Measurements from ENCODE around the gene RNASEL.
A peak's percentile ranks its signal among the peaks of the same experiment; 100 is the strongest.
"Not testable (repeated sequence)": the region's sequence is repeated elsewhere in the genome, so short reads cannot be mapped to it uniquely, and the experiment has no call there.

Gene RNASEL, protein sequence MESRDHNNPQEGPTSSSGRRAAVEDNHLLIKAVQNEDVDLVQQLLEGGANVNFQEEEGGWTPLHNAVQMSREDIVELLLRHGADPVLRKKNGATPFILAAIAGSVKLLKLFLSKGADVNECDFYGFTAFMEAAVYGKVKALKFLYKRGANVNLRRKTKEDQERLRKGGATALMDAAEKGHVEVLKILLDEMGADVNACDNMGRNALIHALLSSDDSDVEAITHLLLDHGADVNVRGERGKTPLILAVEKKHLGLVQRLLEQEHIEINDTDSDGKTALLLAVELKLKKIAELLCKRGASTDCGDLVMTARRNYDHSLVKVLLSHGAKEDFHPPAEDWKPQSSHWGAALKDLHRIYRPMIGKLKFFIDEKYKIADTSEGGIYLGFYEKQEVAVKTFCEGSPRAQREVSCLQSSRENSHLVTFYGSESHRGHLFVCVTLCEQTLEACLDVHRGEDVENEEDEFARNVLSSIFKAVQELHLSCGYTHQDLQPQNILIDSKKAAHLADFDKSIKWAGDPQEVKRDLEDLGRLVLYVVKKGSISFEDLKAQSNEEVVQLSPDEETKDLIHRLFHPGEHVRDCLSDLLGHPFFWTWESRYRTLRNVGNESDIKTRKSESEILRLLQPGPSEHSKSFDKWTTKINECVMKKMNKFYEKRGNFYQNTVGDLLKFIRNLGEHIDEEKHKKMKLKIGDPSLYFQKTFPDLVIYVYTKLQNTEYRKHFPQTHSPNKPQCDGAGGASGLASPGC

DNA sequence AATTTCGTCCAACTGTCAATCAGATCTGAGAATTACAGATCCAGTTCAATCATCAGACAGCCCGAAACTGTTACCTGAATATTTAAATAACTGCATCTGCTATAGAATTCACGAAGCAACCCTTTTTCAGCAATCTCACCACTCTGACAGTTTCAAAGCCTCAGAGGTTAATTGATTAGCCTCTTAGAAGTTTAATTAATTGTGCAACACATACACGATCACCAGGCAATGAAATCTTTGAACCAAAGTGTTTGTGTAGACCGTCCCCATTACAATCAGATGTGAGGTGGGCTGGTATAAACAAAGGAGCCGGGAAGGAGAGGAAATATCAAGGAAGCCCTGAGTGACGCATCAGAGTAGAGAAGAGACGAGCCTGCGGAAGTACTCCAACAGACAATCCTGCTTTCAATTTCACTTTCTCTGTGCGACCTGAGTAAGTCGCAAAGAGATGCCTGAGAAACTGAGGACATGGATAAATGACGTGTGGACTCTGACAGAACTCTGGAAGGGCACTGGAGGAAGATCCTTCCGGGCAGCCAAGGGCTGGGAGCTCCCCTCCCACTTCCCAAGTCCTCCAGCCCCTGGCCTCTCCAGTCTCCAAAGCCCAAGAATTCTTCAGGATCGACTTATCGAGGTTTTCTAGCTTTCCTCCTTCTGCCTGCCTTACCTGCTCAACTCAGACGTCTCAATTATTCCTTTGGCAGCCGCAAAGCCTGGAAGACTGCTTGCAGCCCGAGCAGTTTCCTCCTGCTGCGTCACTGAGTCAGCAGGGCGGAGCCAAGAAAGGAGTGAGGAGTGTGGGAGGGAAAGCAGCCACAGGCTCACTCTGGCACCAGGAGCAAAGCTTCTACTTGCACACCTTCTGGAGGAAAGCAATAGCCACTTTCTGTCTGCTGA is at the start of gene RNASEL:
Gene RNASEL, minus strand, starts transcription at position 757 of the 897 bp plus-strand sequence. CDS start 2,450 bp downstream, outside the sequence.
- DNase-seq (ENCODE audit: low spot score in 2 of 2) = peak in 1 of 2 donors; percentile 36
- no peaks in the 10 kb centered on the region for H3K9me3 Mint-ChIP-seq
- peak within 1 kb of the TSS; percentile 100 for H3K27ac Mint-ChIP-seq (ENCODE audit: low read depth)
- H3K36me3 Mint-ChIP-seq (ENCODE audit: insufficient read depth) = peaks cover 19% of the 10 kb centered on the region
- peak; percentile 87 for ATAC-seq (replicated peaks; ENCODE audit: extremely low read depth, poor library complexity, severe bottlenecking)
- peaks cover 49% of the 10 kb centered on the region for H3K4me1 Mint-ChIP-seq
- H3K4me3 Mint-ChIP-seq = peak within 1 kb of the TSS; percentile 100
- H3K27me3 Mint-ChIP-seq = no peaks in the 10 kb centered on the region

DNA sequence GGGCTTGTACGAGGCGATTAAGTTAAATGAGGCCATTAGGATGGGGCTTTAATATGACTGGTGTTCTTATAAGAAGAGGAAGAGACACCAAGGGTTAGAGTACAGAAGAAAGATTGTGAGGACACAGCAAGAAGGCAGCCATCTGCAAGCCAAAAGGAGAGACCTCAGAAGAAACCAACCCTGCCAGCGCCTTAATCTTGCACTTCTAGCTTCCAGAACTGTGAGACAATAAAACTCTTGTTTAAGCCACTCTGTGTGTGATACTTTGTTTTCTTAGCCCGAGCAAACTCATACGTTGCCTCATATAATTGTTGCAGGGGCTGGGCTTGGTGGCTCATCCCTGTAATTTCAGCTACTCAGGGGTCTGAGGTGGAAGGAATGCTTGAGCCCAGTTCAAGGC is 48.7 kb upstream of the RNASEL start:
- no peaks in the 10 kb centered on the region for H3K9me3 Mint-ChIP-seq
- H3K4me3 Mint-ChIP-seq = no peak overlapping the region
- H3K27ac Mint-ChIP-seq (ENCODE audit: low read depth) = no peak overlapping the region
- H3K4me1 Mint-ChIP-seq = no peaks in the 10 kb centered on the region
- peaks cover 40% of the 10 kb centered on the region for H3K27me3 Mint-ChIP-seq
- peaks cover 1% of the 10 kb centered on the region for H3K36me3 Mint-ChIP-seq (ENCODE audit: insufficient read depth)
- DNase-seq (ENCODE audit: low spot score in 2 of 2) (no peak), ATAC-seq (replicated peaks; ENCODE audit: extremely low read depth, poor library complexity, severe bottlenecking) (no peak)

DNA sequence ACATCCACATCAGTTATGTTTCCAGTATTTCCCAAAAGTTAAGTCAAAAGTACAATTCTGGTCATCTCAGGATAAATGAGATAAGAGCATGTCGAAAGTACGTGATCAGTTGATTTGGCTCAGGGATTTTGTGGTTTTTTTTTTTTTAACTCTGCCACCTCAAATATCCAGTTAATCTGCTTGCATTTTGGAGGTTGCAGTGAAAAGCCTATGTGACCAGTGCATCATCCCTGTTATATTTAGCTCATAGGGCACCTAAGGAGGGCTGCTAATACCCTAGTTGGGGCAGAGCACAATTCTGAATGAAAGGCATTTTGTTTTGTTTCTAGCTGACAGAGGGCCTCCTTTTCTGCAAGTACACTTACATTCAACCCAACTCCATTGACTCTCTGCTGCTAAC is 46.8 kb upstream of the RNASEL start:
- Mint-ChIP-seq H3K4me3 (no peak overlapping the region), H3K9me3 (no peaks in the 10 kb centered on the region), H3K27ac (ENCODE audit: low read depth) (no peak overlapping the region), H3K36me3 (ENCODE audit: insufficient read depth) (peaks cover 1% of the 10 kb centered on the region), H3K4me1 (peaks cover 10% of the 10 kb centered on the region), H3K27me3 (peaks cover 40% of the 10 kb centered on the region)
- DNase-seq (ENCODE audit: low spot score in 2 of 2) = no peak
- no peak for ATAC-seq (replicated peaks; ENCODE audit: extremely low read depth, poor library complexity, severe bottlenecking)

DNA sequence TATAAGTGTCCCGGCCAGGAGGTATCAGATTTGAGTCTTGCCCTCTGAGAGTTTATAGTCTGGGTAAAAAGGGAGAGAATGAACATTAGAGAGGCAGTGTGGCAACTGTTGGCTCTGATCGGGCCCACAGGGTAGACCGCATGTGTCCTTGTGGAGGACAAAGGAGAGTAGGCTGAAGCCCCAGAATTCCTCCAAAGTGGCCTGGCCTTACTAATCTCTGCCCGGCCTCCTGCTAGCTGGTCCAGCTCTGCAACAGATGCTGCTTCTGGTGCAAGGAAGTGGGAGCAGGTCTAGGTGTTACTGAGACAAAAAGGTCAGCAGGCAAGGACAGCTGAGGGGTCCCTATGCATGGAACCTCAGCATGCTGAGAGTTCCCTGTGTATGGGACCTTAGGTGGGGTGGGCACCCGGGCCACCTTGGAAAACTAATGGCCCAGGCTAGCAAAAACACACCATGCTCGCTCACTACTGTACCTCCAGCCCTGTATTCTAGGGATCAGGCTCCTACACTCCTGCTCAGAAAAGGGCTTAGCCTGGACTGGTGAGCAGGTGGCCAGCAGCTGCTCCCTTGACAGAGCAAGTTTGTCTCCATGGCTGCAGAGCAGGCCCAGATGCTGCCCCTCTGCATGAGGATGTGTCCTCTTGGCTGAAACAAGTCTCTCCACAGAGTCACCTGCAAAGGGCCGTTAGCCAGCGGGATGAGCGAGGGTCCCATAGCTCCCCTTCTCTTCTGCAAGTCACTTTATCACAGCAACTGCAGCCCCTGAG is 45.4 kb upstream of the RNASEL start:
- H3K27ac Mint-ChIP-seq (ENCODE audit: low read depth) = no peak overlapping the region
- no peak for ATAC-seq (replicated peaks; ENCODE audit: extremely low read depth, poor library complexity, severe bottlenecking)
- no peak for DNase-seq (ENCODE audit: low spot score in 2 of 2)
- peaks cover 41% of the 10 kb centered on the region for H3K27me3 Mint-ChIP-seq
- H3K4me3 Mint-ChIP-seq = no peak overlapping the region
- peaks cover 20% of the 10 kb centered on the region for H3K4me1 Mint-ChIP-seq
- no peaks in the 10 kb centered on the region for H3K9me3 Mint-ChIP-seq
- peaks cover 1% of the 10 kb centered on the region for H3K36me3 Mint-ChIP-seq (ENCODE audit: insufficient read depth)

DNA sequence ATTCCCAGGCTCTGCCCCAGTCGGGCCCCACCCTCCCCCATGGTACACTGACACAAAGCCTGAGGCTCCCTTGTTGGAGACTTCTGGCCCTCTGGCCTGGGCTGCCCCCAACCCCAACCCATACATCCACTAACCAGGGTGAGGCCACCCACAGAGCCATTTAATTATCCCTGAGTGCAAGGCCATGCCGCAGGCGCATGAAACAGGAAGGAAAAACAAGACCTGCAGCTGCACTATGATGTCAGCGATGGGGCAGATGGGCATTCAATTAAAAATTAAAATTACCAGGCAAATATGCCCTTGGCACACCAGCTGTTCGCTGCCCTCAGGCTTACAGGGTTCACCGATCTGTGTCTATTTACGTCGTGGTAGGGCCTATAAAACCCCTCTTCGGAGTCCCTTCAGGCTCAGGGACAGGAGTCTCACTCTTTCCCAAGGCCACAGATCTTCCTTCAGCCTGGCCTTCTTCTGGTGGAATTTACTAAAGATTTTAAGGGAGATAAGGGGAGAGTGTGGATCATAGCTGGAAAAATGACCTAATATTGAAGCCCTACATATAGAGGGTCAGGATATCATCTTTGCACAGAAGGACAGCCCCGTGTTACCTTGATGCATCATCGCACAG is 44.7 kb upstream of the RNASEL start:
- no peak overlapping the region for H3K4me3 Mint-ChIP-seq
- H3K27ac Mint-ChIP-seq (ENCODE audit: low read depth) = no peak overlapping the region
- H3K4me1 Mint-ChIP-seq = peaks cover 26% of the 10 kb centered on the region
- no peaks in the 10 kb centered on the region for H3K9me3 Mint-ChIP-seq
- peaks cover 1% of the 10 kb centered on the region for H3K36me3 Mint-ChIP-seq (ENCODE audit: insufficient read depth)
- no peak for DNase-seq (ENCODE audit: low spot score in 2 of 2)
- ATAC-seq (replicated peaks; ENCODE audit: extremely low read depth, poor library complexity, severe bottlenecking) = no peak
- peaks cover 48% of the 10 kb centered on the region for H3K27me3 Mint-ChIP-seq

DNA sequence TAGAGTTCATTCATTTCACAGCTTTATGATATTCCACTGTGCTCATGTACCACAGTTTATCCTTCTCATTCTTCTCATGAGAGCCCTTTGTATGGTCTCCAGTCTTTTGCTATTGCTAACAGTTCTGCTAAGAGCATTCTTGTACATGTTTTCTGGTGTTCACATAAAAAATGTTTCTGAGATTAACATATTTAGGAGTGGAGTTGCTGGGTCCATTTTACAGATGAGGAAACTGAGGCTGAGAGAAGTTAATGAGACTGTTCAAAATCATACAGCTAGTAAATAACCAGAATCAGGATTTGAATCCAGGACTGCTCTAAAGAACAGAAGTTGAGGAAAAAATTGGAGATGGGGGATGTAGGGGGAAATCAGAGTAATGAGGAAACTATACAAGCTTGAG is 44.0 kb upstream of the RNASEL start:
- DNase-seq (ENCODE audit: low spot score in 2 of 2) (no peak), ATAC-seq (replicated peaks; ENCODE audit: extremely low read depth, poor library complexity, severe bottlenecking) (no peak)
- no peak overlapping the region for H3K4me3 Mint-ChIP-seq
- H3K9me3 Mint-ChIP-seq = no peaks in the 10 kb centered on the region
- peaks cover 1% of the 10 kb centered on the region for H3K36me3 Mint-ChIP-seq (ENCODE audit: insufficient read depth)
- H3K4me1 Mint-ChIP-seq = peaks cover 26% of the 10 kb centered on the region
- peaks cover 50% of the 10 kb centered on the region for H3K27me3 Mint-ChIP-seq
- H3K27ac Mint-ChIP-seq (ENCODE audit: low read depth) = no peak overlapping the region

DNA sequence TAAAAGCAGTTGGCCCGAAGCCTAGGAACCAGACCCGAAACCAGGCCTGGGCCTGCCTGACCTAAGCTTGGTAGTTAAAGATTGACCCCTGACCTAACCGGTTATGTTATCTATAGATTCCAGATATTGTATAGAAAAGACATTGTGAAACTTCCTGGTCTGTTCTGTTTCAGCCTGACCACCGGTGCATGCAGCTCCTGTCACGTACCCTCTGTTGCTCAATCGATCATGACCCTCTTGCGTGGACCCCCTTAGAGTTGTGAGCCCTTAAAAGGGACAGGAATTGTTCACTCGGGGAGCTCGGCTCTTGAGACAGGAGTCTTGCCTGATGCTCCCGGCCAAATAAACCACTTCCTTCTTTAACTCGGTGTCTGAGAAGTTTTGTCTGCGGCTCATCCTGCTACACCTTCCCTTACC is 43.4 kb upstream of the RNASEL start:
- not testable (repeated sequence) for DNase-seq (ENCODE audit: low spot score in 2 of 2); H3K27ac Mint-ChIP-seq (ENCODE audit: low read depth); H3K36me3 Mint-ChIP-seq (ENCODE audit: insufficient read depth); H3K4me3 Mint-ChIP-seq; ATAC-seq (replicated peaks; ENCODE audit: extremely low read depth, poor library complexity, severe bottlenecking); H3K9me3 Mint-ChIP-seq
- Mint-ChIP-seq H3K4me1 (peaks cover 26% of the 10 kb centered on the region), H3K27me3 (peaks cover 44% of the 10 kb centered on the region)

DNA sequence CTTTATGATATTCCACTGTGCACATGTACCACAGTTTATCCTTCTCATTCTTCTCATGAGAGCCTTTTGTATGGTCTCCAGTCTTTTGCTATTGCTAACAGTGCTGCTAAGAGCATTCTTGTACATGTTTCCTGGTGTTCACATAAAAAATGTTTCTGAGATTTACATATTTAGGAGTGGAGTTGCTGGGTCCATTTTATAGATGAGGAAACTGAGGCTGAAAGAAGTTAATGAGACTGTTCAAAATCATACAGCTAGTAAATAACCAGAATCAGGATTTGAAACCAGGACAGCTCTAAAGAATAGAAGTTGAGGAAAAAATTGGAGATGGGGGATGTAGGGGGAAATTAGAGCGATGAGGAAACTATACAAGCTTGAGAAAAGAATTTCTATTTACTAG is 42.9 kb upstream of the RNASEL start:
- Mint-ChIP-seq H3K4me3 (no peak overlapping the region), H3K4me1 (peaks cover 26% of the 10 kb centered on the region), H3K27ac (ENCODE audit: low read depth) (no peak overlapping the region), H3K36me3 (ENCODE audit: insufficient read depth) (peaks cover 1% of the 10 kb centered on the region), H3K9me3 (no peaks in the 10 kb centered on the region), H3K27me3 (peaks cover 39% of the 10 kb centered on the region)
- no peak for ATAC-seq (replicated peaks; ENCODE audit: extremely low read depth, poor library complexity, severe bottlenecking)
- no peak for DNase-seq (ENCODE audit: low spot score in 2 of 2)

DNA sequence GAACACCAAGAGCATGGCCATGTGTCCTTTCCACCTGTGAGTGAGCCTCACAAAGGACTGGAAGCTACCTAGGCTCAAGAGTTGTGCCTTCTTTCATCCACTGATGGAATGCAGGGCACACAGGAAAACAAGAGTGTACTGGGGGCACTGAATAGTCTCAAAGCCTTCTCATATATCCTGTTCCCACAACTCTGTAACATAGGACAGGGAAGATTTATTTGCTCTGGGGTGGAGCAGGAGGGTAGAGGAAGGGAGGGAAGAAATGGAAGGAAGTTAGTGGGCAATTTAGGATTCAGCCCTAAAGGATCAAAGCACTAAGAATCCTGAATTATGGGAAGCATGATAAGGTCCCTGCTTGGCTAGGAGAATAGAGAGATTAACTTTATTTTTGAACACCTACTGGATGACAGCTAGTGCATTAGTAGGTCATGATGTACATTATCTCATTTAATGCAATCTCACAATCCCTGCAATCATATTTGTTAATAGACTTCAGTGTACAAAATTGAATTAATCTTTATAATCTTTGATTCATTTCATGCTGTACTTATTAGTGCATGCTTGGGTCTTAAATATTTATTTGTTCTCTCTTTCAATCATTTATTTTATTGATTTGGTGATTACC is 42.1 kb upstream of the RNASEL start:
- peaks cover 37% of the 10 kb centered on the region for H3K27me3 Mint-ChIP-seq
- ATAC-seq (replicated peaks; ENCODE audit: extremely low read depth, poor library complexity, severe bottlenecking) = no peak
- H3K36me3 Mint-ChIP-seq (ENCODE audit: insufficient read depth) = peaks cover 1% of the 10 kb centered on the region
- no peaks in the 10 kb centered on the region for H3K9me3 Mint-ChIP-seq
- DNase-seq (ENCODE audit: low spot score in 2 of 2) = no peak
- H3K4me3 Mint-ChIP-seq = no peak overlapping the region
- H3K27ac Mint-ChIP-seq (ENCODE audit: low read depth) = no peak overlapping the region
- H3K4me1 Mint-ChIP-seq = peaks cover 26% of the 10 kb centered on the region

DNA sequence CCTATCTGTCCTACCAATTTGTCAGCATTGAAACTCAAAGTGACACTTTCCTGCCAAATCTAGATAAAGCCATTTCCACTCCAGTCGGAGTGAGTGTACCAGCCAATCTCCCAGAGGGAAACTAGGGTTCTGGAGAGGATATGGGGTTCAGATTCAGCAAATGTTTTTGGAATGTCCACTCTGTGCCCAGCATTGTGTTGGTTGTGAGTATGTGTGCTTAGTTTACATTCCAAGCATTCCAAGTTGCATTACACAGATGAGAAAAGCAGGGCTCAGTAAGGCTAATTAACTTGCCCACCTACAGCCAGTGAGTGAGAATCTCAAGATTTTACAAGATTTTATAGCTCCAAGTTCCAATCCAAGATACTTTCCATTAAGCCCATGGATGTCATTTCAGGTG is 41.5 kb upstream of the RNASEL start:
- H3K4me3 Mint-ChIP-seq = no peak overlapping the region
- peaks cover 32% of the 10 kb centered on the region for H3K27me3 Mint-ChIP-seq
- DNase-seq (ENCODE audit: low spot score in 2 of 2) = no peak
- peaks cover 26% of the 10 kb centered on the region for H3K4me1 Mint-ChIP-seq
- peaks cover 1% of the 10 kb centered on the region for H3K36me3 Mint-ChIP-seq (ENCODE audit: insufficient read depth)
- no peaks in the 10 kb centered on the region for H3K9me3 Mint-ChIP-seq
- no peak for ATAC-seq (replicated peaks; ENCODE audit: extremely low read depth, poor library complexity, severe bottlenecking)
- no peak overlapping the region for H3K27ac Mint-ChIP-seq (ENCODE audit: low read depth)

DNA sequence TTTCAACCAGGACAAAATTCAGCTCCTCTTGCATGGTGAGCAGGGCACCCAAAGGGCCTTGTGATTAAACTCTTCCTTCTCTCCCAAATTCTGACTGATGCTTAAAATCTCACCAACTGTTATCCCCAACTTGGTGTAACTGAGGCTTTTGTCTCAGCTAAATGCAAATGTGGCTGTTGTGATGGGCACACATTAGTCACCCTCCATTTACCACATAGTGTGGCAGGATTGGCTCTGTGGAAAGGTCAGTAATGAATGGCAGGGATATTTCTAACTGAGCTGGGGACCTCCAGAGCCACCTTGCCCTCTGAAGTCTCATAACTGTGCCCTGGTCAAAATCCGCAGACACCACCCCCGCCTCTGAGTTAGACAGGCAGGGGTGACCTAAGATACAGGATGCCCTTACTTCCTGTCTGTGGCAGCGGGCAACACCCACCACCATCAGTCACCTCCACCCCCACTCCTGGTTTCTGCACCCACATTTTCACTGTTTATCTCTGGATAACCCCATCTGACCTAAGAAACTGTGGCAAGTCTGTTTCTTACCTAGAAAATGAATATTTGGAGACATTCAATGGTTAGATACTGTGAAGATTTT is 40.5 kb upstream of the RNASEL start:
- DNase-seq (ENCODE audit: low spot score in 2 of 2) (peak; percentile 27 to 56), ATAC-seq (replicated peaks; ENCODE audit: extremely low read depth, poor library complexity, severe bottlenecking) (peak; percentile 92)
- Mint-ChIP-seq H3K27ac (ENCODE audit: low read depth) (peak overlapping the region; percentile 50), H3K4me3 (no peak overlapping the region), H3K36me3 (ENCODE audit: insufficient read depth) (peaks cover 1% of the 10 kb centered on the region), H3K27me3 (peaks cover 24% of the 10 kb centered on the region), H3K4me1 (peaks cover 26% of the 10 kb centered on the region), H3K9me3 (no peaks in the 10 kb centered on the region)
